G401.6 (cell line): ENCODE results near the gene WDR86.

Experiments
- FAIRE-seq: peaks from 2 replicates; lab custom pipeline; 2012; peaks lifted over from hg19 to GRCh38; lab: Jason Lieb, UNC

Gene WDR86, protein sequence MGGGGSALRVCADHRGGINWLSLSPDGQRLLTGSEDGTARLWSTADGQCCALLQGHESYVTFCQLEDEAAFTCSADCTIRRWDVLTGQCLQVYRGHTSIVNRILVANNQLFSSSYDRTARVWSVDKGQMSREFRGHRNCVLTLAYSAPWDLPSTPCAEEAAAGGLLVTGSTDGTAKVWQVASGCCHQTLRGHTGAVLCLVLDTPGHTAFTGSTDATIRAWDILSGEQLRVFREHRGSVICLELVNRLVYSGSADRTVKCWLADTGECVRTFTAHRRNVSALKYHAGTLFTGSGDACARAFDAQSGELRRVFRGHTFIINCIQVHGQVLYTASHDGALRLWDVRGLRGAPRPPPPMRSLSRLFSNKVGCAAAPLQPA

DNA sequence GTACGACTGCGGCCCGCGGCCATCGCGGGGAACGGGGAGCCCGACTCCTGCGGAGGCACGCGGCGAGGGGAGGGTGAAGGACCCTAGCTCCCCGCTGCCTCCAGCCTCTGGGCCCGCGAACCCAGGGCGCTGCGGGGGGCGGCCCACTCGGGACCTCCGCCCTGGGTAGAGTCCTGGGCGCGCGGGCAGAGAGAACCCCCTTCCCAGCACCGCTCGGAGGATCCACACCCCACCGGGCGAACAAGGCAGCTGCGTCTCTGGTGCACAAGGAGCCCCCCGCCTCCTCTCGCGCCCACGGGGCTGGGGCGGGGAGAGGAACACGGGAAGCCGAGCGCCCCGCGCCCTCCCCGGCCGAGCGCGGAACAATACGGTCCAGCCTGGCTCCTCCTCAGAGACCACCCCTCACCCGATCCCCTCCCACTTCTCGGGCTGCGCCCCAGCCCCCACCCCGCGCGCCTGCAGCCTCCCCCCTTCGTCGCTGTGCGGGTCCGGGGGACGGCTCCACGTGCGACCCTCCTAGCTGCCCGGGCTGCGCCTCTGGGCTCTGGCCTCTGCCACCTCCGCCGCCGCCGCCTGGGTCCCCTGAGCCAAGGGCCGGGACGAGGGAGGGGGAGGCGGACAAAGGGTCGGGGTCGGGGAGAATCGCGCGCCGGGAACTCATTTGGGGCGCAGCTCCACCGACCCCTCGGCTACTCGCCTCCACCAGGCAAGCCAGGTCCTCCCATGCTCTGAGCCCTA lies at the start of gene WDR86:
Gene WDR86 (minus strand): TSS at position 372 of the 738 bp plus-strand sequence. CDS start 449 bp downstream, outside the sequence.
- no peak for FAIRE-seq

DNA sequence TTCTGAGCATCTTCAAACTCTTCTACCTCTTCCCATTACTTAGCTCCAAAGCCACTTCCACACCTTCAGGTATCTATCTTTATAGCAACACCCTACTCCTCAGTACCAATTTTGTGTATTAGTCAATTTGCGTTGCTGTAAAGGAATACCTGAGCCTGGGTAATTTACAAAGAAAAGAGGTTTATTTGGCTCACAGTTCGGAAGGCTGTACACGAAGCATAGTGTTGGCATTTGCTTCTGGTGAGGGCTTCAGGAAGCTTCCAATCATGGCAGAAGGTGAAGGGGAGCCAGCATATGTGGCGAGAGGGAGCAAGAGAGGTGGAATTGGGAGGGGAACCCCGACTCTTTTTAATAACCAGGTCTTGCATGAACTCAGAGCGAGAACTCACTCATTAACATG lies 47.7 kb upstream of the WDR86 start:
- no peak for FAIRE-seq

DNA sequence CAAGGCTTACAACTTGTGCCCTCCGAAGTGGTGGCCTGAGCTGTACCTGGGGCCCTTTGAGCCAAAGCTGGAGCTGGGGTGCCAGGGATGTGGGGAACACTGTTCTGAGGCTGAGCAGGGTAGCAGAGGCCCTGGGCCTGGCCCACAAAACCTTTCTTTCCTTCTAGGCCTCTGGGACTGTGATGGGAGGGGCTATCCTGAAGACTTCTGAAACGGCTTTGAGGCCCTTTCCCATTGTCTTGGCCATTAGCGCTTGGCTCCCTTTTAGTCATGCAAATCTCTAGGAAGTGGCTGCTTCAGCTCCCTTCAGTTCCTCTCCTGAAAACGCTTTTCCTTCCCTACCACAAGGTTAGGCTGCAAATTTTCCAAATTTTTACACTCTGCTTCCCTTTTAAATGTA lies 46.9 kb upstream of the WDR86 start:
- FAIRE-seq: no peak

DNA sequence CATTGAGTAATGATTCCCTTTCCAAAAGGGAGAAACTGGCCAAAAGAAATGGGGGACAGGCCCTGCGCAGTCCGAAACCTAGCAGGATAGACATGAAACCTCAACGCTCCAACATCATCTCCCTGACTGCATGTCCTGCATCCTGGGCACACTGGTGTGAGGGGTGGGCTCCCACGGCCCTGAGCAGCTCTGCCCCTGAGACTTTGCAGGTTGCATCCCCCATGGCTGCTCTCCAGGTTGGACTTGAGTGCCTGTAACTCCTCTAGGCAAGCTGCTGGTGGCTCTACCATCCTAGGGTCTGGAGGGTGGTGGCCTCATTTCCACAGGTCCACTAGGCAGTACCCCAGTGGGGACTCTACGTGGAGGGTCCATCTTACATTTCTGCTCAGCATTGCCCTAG lies 46.4 kb upstream of the WDR86 start:
- no peak for FAIRE-seq

DNA sequence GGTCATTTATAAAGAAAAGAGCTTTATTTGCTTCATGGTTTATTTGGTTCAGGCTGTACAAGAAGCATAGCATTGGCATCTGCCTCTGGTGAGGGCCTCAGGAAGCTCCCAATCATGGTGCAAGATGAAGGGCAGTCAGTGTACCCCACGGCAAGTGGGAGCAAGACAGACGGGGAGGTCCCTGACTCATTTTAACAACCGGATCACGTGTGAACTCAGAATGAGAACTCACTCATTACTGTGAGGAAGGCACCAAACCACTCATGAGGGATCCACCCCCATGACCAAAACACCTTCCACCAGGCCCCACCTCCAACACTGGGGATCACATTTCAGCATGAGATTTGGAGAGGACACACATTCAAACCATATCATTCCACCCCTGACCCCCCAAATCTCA lies 45.9 kb upstream of the WDR86 start:
- FAIRE-seq: no peak

DNA sequence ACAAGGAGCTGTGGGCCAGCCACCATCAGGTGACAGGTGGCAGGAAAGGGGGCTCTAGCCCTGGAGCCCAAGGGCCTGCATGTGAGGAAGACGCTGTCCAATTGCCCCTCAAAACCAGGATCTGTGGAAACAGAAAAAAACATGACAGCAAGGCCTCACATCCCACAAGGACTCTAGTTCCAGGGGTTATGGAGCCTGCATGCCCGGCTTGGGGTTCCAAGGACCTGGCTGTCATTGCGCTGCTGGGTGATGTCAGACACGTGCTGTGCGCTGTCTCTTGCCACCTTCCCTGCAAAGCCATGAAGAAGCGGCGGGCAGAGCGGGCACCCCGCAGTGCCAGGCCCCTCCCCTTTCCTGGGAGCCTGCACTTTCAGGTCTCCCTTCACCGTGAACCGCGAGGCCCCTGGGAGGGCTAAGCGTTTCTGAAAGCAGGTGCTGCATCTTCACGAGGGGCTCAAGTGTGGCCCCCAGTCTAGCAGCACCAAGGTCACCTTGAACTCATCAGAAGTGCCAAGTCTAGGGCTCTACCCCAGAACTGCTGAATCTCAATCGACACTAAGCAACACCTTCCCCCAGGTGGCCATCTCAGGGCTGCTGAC lies 45.2 kb upstream of the WDR86 start:
- FAIRE-seq: no peak

DNA sequence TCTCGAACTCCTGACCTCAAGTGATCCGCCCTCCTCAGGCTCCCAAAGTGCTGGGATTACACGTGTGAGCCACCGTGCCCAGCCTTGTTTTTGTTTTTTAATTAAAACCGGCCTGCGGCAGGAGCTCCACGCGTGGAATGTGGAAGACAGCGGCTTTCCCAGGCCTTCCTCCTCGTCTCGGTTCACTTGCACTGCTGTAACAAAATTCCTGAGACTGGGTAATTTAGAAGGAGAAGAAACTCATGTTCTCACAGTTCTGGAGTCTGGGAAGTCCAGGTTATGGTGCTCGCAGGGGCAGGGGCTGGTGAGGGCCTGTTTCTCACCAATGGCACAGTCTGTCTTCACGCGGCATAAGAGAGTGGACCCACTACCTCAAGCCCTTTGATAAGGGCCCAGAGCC lies 44.5 kb upstream of the WDR86 start:
- FAIRE-seq: no peak

DNA sequence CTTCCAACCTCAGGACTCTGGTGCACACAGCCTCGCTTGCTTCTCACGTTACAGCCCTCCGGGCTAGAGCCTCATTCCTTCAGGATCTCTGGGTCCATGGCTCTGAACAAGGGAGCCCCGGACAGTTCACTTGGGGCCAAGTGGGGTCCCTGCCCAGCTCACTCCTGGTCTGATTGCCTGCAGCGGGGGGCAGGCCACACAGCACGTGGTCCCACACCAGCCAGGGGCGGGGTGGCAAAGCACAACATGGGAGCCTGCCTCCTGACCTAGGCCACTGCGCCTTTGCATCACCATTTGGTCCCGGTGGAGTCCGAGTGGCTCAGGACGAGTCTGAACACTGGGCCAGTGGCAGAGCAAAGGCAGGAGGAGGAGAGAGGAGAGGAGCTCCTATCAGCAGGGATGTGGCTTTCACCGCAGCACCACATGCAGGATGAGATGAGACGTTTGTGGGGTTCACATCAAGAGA lies 43.5 kb upstream of the WDR86 start:
- FAIRE-seq: no peak

DNA sequence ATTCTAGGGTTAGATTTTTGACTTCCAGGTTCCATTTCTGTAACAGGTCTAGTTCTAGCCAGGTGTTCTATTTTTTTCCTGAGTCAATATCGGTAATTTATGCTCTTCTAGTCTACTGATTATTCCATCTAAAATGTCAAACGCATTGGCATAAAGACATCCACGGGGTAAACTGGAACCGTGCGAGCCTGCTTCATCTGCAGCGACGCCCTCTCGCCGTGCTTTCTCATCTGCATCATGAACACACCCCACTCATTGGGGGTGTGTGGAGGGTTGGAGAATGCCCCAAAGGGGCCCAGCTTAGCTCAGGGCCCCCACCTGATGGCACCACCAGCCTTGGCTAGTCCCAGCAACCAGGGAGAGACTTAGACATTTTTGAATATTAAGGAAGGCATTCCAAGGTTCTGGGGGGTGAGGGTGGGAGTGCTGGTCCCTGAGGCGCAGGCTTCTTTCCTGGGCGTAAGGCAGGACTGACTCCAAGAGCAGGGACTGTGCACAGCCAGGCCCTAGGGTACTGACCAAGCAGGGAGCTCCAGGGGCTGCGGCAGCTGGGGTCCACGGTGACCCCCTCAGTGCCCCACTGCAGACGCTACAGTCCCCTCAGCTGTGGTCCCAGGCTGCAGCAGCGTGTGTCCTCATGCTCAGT lies 43.0 kb upstream of the WDR86 start:
- no peak for FAIRE-seq

DNA sequence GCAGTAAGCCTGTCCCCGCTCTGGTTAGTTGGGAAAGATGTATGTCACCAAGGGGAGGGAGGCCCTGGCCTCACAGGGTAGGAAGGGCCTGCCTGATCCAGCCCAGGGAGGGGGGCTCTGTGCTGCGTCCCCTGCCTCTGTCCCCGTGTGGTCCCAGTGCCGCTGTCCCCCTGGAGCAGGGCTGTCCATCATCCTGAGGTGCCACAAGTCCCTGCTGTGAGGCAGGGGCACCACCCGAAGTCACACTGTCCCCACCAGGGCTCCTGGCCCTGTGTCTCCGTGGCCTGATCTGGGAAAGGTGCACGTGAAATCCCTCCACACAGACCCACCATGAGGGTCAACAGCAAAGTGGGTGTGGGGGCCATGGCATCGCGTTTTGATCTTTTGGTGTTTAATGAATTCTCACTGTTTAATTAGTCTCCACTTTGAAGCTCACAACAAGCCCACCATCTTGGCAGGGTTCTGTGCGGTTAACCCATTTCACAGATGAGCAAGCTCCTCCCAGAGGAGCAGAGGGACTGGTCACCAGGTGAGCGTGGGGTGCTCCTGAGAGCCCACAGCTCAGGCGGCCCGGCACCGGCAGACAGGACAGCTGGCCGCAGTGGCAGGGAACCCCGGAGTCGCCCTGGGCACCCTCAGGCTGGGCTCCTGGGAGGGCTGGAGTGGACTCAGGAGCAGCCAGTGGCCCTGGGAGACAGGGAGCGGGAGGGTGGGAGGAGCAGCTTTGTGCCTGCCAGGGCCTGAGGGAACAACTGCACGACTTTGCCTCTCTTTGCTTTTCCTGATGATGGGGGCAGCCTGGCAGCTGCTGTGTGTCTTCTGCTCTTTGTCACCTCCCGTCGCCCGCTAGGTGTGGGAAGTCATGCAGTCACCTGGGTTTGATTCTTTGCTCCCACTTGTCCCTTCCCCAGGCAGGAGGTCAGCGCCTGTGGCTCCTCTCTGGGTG lies 42.1 kb upstream of the WDR86 start:
- FAIRE-seq: no peak

DNA sequence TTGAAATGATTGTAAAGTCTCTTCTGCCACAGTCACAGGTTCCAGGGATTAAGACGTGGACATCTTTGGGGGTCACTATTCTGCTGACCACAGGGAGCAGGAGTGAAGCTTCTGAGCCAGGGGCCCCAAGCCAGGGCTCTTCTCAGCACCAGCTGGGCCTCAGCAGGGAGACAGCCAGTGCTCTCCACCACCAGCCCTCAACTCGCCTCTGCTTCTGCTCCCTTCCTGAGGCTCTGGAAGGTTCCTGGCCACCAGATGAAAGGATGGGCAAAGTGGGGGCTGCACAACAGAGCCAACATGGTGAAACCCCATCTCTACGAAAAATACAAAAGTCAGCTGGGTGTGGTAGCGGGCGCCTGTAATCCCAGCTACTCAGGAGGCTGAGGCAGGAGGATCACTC lies 41.3 kb upstream of the WDR86 start:
- FAIRE-seq: no peak

DNA sequence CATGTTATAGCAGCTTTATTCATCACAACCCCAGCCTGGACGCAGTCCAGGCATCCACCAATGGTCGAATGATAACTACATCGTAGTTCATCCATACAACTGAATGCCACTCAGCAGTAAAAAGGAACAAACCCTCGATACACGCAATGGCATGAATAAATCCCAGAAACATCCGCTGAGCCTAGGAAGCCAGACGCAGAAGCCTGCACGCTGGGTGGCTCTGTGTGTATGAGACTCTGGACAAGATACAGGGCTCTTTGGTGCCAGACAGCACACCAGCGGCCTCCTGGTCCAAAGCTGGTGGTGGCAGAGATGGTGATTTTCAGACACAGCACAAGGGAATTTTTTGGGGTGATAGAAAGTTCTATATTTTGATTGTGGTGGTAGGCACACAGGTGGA lies 40.2 kb upstream of the WDR86 start:
- no peak for FAIRE-seq

DNA sequence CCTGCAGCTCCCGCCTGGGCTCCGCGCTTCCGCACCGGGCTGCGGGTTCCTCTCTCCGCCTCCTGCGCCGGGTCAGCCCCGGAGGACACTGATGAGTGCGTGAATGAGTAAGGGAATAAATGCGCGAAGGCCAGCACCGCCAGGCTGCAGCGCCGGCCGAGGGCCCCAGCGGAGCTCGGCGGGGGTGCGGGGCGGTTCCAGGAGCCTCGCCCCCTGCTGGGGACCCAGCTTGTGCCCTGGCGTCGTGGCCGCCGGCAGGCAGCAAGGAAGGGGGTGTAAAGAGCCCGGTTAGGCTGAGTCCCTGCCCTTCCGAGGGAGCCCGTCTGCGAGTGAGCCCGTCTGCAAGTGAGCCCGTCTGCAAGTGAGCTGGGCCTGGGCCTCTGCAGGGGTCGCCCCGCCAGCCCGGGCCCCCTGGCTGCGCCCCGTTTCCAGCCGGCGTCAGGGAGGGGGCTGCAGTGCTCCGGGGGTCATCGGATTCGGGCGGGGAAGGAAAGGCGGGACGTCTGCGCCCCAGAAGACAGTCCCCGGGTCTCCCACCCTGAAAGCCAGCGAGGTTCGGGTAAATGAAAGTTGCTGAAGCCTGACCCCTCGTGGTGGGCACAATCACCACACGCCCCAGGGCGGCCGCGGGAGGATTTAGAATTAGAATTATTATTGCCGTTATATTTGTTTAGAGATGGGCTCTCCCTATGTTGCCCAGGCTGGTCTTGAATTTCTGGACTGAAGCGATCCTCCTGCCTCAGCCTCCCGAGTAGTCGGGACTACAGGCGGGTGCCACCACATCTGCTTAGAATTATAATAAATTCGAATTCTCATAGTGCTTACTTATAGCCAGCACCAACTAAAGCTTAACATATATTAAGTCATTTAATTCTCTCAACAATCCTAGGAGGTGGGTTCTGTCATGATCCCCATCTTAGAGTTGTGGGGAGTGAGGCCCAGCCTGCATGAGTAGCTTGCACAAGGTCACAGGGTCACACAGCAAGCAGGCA lies 38.7 kb upstream of the WDR86 start:
- no peak for FAIRE-seq

DNA sequence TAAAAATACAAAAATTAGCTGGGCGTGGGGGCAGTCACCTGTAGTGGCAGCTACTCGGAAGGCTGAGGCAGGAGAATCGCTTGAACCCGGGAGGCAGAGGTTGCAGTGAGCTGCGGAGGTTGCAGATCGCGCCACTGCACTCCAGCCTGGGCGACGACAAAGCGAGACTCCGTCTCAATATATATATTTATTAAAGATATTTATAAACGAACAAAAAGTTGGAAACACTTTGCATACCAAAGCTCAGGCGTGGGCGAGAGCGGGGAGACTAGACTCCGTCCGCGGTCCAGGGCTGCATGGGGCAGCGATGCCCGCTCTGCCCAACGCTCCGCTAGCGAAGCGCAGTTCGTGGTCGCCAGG lies 38.0 kb upstream of the WDR86 start:
- no peak for FAIRE-seq

DNA sequence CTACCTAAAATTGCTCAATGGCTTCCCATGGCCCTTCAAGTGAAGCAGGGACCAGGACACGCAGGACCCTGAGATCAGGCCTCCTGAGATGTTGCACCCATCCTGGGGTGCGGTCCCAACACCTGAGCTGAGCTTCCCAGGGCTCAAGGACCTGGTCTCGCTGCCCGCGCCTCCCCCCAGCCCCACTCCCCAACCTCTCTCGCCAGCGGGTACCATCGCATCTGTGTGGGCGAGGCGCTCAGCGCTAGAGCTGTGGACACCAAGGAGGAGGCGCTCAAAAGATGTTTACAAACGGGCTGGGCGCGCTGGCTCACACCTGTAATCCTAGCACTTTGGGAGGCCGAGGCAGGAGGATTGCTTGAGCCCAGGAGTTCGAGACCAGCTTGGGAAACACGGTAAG lies 37.5 kb upstream of the WDR86 start:
- no peak for FAIRE-seq

DNA sequence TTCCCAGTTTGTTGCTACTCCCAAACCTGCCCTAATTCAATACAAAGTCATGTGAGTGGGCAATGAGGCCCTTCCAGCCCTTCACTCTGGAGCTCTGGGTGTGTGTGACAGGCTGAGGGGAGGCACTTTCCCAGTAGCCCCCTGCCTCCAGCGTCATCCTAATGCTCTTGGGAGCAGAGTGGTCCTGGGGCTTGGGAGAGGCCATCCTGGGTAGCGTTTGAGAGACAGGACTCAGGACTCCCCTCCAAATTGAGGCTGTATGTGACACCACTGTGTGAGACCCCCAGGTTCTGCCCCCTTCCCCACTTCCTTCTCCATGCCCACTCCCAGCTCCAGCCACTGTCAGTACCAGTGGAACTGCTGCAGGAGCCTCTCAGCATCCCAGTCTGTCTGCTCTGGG lies 36.6 kb upstream of the WDR86 start:
- no peak for FAIRE-seq

DNA sequence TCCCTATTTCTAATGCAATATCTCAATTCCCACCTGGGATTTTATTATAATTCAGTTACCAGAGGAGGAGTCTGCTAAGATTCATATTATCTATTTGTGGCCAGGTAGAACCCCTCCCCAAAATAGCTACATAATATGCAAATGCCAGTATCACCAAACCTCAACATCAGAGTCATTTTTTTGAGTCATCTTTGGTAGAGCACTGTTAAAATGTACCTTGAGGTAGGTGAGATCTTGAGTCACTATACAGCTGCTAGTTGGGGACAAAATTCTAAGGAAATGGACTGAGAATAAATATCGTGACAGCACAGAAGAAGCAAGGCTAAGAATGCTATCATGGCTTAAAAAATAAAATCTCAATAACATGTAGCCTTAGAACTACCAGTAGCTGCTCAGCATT lies 34.8 kb upstream of the WDR86 start:
- no peak for FAIRE-seq

DNA sequence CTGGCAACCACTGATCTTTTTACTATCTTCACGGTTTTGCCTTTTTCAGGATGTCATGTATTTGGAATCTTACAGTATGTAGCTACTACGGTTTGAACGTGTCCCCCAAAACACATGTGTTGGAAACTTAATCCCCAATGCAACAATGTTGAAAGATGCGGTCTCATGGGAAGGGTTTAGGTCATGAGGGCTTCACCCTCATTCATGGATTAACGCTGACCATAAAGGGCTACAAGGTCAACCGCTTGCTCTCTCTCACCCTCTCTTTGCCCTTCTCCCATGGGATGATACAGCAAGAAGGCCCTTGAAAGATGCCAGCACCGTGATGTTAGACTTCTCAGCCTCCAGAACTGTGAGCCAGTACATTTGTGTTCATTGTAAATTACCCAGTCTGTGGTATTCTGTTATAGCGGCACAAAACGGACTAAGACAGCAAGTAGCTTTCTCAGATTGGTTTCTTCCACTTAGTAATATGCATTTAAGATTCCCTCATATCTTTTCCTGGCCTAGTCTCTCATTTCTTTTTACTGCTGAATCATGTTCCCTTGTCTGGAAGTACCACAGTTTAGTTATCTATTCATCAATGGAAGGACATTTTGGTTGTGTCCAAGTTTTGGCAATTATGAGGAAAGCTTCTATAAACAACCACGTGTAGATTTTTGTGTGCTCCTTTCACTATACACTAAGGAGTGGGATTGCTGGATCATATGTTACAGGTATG lies 33.1 kb upstream of the WDR86 start:
- FAIRE-seq: no peak

DNA sequence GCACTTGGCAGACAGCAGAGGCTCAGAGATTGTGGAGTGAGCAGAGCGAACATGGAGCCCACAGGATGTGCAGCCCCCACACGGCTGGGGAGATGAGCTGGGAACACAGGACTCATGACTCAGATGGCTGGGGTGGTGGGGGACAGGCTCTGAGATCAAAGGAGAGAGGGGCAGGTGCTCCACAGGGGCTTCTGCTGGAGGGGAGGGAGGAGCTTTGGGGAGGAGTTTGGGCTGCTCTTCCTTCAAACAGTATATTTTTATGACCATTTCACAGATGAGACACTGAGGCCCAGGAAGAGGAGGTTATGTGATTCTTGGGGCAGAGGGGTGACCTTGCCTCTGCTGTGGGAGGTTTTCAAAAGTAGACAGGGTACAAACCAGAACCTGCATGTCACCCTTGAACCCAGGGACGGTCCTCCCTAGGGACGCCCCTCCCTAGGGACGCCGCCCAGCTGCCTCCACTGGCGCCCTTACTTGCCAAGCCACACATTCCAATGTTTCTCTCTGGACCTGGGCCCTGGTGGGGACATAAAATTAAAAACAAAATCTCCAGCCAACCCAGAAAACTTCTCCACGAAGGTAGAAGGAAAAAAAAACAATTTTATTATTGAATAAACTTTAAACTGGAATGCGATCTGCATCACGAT lies 31.1 kb upstream of the WDR86 start:
- FAIRE-seq: no peak
